ENCODE results near the gene ATP8B4.

DNA sequence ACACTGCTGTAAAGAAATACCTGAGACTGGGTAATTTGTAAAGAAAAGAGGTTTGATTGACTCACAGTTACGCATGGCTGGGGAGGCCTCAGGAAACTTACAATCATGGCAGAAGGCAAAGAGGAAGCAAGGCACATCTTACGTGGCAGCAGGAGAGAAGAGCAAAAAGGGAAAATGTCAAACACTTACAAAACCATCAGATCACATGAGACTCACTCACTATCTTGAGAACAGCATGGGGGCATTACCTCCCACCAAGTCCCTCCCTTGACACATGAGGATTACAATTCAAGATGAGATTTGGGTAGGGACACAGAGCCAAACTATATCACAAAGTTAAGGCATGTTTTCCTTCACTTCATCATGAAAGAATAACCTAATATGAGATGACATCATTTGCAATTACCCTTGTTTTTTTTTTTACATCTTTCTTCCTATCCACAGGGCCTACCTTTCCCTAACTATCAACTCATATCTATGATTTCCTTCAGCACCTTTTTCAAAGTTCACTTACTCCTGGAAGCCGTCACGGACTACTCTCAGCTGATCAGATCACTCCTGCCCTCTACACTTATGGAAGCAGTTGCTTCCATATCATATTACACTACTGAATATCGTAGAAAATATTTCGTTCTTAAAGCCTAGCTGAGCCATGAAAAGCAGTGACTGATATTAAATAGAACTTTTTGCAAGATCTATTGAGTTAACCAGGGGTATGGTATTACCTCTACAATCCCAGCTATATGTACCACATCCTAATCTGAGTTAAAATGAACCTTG is 25.5 kb upstream of the ATP8B4 start:
- TF ChIP-seq FOS (IDR thresholded peaks at IDR 0.05; ENCODE audit: borderline replicate concordance, insufficient read depth, low read length): no peak
- no peak for TF ChIP-seq POLR2A (IDR thresholded peaks at IDR 0.05; ENCODE audit: low read depth, low read length)
- TF ChIP-seq, protein P1, sequence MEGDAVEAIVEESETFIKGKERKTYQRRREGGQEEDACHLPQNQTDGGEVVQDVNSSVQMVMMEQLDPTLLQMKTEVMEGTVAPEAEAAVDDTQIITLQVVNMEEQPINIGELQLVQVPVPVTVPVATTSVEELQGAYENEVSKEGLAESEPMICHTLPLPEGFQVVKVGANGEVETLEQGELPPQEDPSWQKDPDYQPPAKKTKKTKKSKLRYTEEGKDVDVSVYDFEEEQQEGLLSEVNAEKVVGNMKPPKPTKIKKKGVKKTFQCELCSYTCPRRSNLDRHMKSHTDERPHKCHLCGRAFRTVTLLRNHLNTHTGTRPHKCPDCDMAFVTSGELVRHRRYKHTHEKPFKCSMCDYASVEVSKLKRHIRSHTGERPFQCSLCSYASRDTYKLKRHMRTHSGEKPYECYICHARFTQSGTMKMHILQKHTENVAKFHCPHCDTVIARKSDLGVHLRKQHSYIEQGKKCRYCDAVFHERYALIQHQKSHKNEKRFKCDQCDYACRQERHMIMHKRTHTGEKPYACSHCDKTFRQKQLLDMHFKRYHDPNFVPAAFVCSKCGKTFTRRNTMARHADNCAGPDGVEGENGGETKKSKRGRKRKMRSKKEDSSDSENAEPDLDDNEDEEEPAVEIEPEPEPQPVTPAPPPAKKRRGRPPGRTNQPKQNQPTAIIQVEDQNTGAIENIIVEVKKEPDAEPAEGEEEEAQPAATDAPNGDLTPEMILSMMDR (IDR thresholded peaks at IDR 0.05; ENCODE audit: extremely low read depth in 1 of 2, insufficient read depth in 1 of 2, low read depth in 1 of 2, low read length in 2 of 2): no peak

Data from endothelial cell of umbilical vein (primary cell).